Lower leg skin (tissue), 4 donors: ENCODE data around the gene RPS3. TPM values are rescaled to one million over a fixed set of nuclear protein-coding genes. Genes with fewer than 3 reads are reported as not detected.

Experiments
- DNase-seq, 2 donors: peaks; one replicate each; pipeline ENCODE4 v3.0.0-alpha.2; 2019; ENCODE audit warnings: low spot score in 2 of 2
- H3K4me3 ChIP-seq: fragments of 200-600 bp; sonication (generic); 2 replicates; pipeline ENCODE4 v1.5.1; 2017; ENCODE audit warnings: mild to moderate bottlenecking, low read depth; ENCODE audit not compliant: poor library complexity, severe bottlenecking
- POLR2A ChIP-seq, 2 donors: fragments of 450-650 bp; IDR thresholded peaks; one replicate each; pipeline ENCODE4 v1.6.1; 2016 to 2017; ENCODE audit warnings: antibody characterized with exemption in 2 of 2, mild to moderate bottlenecking in 1 of 2, moderate library complexity in 1 of 2
- WGBS, 2 donors: methylation state at CpG; one replicate each; pipeline ENCODE4 v1.1.5; 2018; 5-methylcytosine and 5-hydroxymethylcytosine counted together
- intact Hi-C: fragments of 100-400 bp; cut with DNase I; formaldehyde crosslinking; loops from one replicate; pipeline ENCODE4 v1.15.0; 2023; ENCODE audit warnings: low total_unique reads
- total RNA-seq, 4 donors: library from RNA; depleted of rRNA; stranded (reverse); fragments of >200 nt; gene quantifications; one replicate each; pipeline ENCODE4 v1.1.0, GENCODE V29; 2016
- TF ChIP-seq, protein P1 (sequence below), 3 donors: fragments of 450-650 bp; IDR thresholded peaks; one replicate each; pipeline ENCODE4 v1.5.1; 2016; ENCODE audit warnings: antibody characterized with exemption in 3 of 3, mild to moderate bottlenecking in 3 of 3, moderate library complexity in 2 of 3

The RPS3 gene
- total RNA-seq, 4 donors from 2014 or later: 1,197 to 2,282 (median 2,051) TPM

DNA sequence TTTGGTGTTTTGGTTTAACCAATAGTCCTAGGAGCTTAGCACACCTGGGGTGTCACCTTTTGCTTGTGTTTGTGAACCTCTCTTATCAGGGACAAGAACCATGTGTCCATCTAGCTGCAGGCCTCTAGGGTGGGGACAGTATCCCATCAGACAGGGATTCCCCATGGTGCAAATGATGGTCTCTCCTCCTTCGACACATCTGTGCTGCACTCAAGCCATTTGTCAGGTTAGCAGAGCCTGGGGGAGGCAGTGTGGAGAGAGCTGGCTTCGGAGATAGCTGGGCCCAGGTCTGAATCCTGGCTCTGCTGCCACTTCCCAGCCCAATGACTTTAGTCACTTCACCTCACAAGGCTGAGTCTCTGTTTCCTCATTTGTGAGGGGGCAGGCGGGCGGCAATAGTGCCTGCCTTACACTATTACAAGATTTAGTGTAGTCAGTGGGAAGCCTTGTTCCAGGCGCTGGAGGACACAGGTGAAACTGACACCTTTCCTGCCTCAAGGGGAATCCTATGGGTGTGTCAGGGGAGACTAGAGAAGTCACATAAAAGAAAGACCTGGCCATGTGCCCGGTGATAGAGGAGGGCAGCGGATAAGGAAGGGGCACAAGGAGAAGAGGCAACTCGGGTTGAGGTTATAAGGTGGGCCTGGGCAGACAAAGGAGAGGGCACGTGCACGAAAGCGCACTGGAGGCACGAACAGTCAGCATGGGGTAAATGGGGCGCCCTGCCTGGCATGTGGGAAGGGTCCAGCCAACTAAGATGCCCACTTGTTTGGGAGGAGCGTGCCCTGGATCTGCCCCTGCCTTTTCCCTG is 21.1 kb downstream of the RPS3 start:
- intact Hi-C loops: no loop called here
- TF ChIP-seq, protein P1, sequence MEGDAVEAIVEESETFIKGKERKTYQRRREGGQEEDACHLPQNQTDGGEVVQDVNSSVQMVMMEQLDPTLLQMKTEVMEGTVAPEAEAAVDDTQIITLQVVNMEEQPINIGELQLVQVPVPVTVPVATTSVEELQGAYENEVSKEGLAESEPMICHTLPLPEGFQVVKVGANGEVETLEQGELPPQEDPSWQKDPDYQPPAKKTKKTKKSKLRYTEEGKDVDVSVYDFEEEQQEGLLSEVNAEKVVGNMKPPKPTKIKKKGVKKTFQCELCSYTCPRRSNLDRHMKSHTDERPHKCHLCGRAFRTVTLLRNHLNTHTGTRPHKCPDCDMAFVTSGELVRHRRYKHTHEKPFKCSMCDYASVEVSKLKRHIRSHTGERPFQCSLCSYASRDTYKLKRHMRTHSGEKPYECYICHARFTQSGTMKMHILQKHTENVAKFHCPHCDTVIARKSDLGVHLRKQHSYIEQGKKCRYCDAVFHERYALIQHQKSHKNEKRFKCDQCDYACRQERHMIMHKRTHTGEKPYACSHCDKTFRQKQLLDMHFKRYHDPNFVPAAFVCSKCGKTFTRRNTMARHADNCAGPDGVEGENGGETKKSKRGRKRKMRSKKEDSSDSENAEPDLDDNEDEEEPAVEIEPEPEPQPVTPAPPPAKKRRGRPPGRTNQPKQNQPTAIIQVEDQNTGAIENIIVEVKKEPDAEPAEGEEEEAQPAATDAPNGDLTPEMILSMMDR (IDR thresholded peaks at IDR 0.05): no peak
- TF ChIP-seq POLR2A (IDR thresholded peaks at IDR 0.05): no peak
- 83 to 86% methylated on average over 14 of the region's 14 CpGs for WGBS, 2 donors
- DNase-seq: no peak
- H3K4me3 ChIP-seq: no peak overlapping the region

GRCh38 chr11:75421035-75421602 is 21.8 kb downstream of the RPS3 start:
- no peak for DNase-seq
- intact Hi-C loops: no loop called here
- TF ChIP-seq, protein P1 (IDR thresholded peaks at IDR 0.05): no peak
- no peak for TF ChIP-seq POLR2A (IDR thresholded peaks at IDR 0.05)
- 87 to 89% methylated on average over 11 of the region's 11 CpGs for WGBS, 2 donors
- H3K4me3 ChIP-seq: no peak overlapping the region

GRCh38 chr11:75421902-75422247 is 22.6 kb downstream of the RPS3 start:
- intact Hi-C loops: no loop called here
- no peak overlapping the region for H3K4me3 ChIP-seq
- 75 to 77% methylated on average over 2 of the region's 2 CpGs for WGBS, 2 donors

GRCh38 chr11:75422248-75423231 is 23.2 kb downstream of the RPS3 start:
- no peak for TF ChIP-seq POLR2A (IDR thresholded peaks at IDR 0.05)
- 83 to 90% methylated on average over 10 to 14 of the region's 15 CpGs for WGBS, 2 donors
- no peak overlapping the region for H3K4me3 ChIP-seq
- intact Hi-C loops: no loop called here
- DNase-seq: no peak

More at GRCh38 chr11:75421902-75422247, 22.6 kb downstream of the RPS3 start:
- no peak for DNase-seq
- TF ChIP-seq, protein P1 (IDR thresholded peaks at IDR 0.05): no peak
- TF ChIP-seq POLR2A (IDR thresholded peaks at IDR 0.05): no peak

GRCh38 chr11:75423721-75424120 is 24.4 kb downstream of the RPS3 start:
- no peak for TF ChIP-seq POLR2A (IDR thresholded peaks at IDR 0.05)
- TF ChIP-seq, protein P1 (IDR thresholded peaks at IDR 0.05): no peak
- 68 to 83% methylated on average over 7 to 9 of the region's 9 CpGs for WGBS, 2 donors
- no peak overlapping the region for H3K4me3 ChIP-seq
- intact Hi-C loops: no loop called here
- no peak for DNase-seq

DNA sequence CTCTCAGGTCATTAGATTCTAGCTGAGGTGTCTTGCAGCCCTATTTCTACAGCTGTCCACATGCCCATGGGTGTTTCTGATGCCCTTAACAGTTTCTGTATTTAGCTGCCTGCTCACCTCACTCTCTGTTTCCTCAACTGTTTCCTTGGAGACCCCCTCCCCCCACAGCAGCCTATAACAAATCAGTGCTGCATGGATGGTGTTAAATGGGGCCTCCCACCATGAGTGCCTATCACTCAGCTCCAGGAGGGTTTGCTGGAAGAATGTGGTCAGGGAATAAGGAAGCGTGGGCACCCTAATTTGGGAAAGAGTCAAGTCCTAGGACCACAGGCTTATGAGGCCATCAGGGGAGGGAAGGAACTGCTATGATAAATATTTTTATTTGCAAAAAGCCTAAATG is 25.1 kb downstream of the RPS3 start:
- intact Hi-C loops: no loop called here
- WGBS, 2 donors: 94 to 100% methylated on average over 1 of the region's 1 CpG

More for the DNA sequence above, 25.1 kb downstream of the RPS3 start:
- DNase-seq: no peak
- TF ChIP-seq, protein P1 (IDR thresholded peaks at IDR 0.05): no peak
- no peak for TF ChIP-seq POLR2A (IDR thresholded peaks at IDR 0.05)
- H3K4me3 ChIP-seq: no peak overlapping the region
